Subcutaneous adipose tissue (tissue), 4 donors: ENCODE results near the gene MKNK1. TPM values are rescaled to one million over a fixed set of nuclear protein-coding genes. Genes with fewer than 3 reads are reported as not detected.

ENCODE experiments used
- CTCF ChIP-seq: fragments of 450-650 bp; IDR thresholded peaks from one replicate; pipeline ENCODE4 v1.5.1; 2016; ENCODE audit warnings: low read depth, mild to moderate bottlenecking, control low read depth, antibody characterized with exemption, moderate library complexity
- total RNA-seq, 4 donors: library from RNA; depleted of rRNA; stranded (reverse); fragments of >200 nt; gene quantifications; one replicate each; pipeline ENCODE4 v1.1.0, GENCODE V29; 2016

The MKNK1 gene
- total RNA-seq, 4 donors from 2014 or later, result 57.8 to 68.8 (median 63.7) TPM

GRCh38 chr1:46635205-46635604 lies 31.1 kb upstream of the MKNK1 start:
- no peak for TF ChIP-seq CTCF

GRCh38 chr1:46630719-46631118 lies 26.7 kb upstream of the MKNK1 start:
- TF ChIP-seq CTCF, result no peak

- no peak for TF ChIP-seq CTCF
Measured at GRCh38 chr1:46623743-46624644, 19.9 kb upstream of the MKNK1 start.

- TF ChIP-seq CTCF, result no peak
Measured at GRCh38 chr1:46622344-46622743, 18.3 kb upstream of the MKNK1 start.

- TF ChIP-seq CTCF, result no peak
Measured at GRCh38 chr1:46621930-46622329, 17.9 kb upstream of the MKNK1 start.

GRCh38 chr1:46619656-46620258 lies 15.7 kb upstream of the MKNK1 start:
- no peak for TF ChIP-seq CTCF

GRCh38 chr1:46618754-46619415 lies 14.8 kb upstream of the MKNK1 start:
- TF ChIP-seq CTCF, result no peak
